ENCODE results near the gene LAMB4. TPM values are rescaled to one million over a fixed set of nuclear protein-coding genes. Genes with fewer than 3 reads are reported as not detected.

LAMB4 gene
- total and polyA plus RNA-seq, 2 donors from 2014 or later = 1.2 to 5.4 TPM

- TF ChIP-seq, protein P1, sequence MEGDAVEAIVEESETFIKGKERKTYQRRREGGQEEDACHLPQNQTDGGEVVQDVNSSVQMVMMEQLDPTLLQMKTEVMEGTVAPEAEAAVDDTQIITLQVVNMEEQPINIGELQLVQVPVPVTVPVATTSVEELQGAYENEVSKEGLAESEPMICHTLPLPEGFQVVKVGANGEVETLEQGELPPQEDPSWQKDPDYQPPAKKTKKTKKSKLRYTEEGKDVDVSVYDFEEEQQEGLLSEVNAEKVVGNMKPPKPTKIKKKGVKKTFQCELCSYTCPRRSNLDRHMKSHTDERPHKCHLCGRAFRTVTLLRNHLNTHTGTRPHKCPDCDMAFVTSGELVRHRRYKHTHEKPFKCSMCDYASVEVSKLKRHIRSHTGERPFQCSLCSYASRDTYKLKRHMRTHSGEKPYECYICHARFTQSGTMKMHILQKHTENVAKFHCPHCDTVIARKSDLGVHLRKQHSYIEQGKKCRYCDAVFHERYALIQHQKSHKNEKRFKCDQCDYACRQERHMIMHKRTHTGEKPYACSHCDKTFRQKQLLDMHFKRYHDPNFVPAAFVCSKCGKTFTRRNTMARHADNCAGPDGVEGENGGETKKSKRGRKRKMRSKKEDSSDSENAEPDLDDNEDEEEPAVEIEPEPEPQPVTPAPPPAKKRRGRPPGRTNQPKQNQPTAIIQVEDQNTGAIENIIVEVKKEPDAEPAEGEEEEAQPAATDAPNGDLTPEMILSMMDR (IDR thresholded peaks at IDR 0.05; ENCODE audit: borderline replicate concordance, extremely low read depth, insufficient read depth) = no peak
- Histone ChIP-seq H3K4me3 (ENCODE audit: low read length in 3 of 3) (no peak overlapping the region), H3K36me3 (ENCODE audit: control insufficient read depth in 2 of 3, insufficient read depth in 3 of 3, low read length in 3 of 3) (no peaks in the 10 kb centered on the region), H3K27ac (ENCODE audit: low read depth in 2 of 2, low read length in 2 of 2) (no peak overlapping the region), H3K4me1 (ENCODE audit: control insufficient read depth in 2 of 3, insufficient read depth in 2 of 3, low read depth in 1 of 3, low read length in 3 of 3) (peaks cover 7 to 17% (median 7%) of the 10 kb centered on the region in 3 donors), H3K27me3 (ENCODE audit: control insufficient read depth, insufficient read depth, low read length) (no peaks in the 10 kb centered on the region), H3K9me3 (ENCODE audit: control insufficient read depth in 2 of 3, insufficient read depth in 1 of 3, low read length in 3 of 3) (no peaks in the 10 kb centered on the region), H3K9ac (ENCODE audit: low read length in 3 of 3) (no peak overlapping the region)
- DNase-seq = no peak
- FAIRE-seq = no peak
- intact Hi-C loops (cut with DNase I) = no loop called here
Measured at GRCh38 chr7:108014215-108014614, 115.9 kb downstream of the LAMB4 start.

- no peak overlapping the region for H3K9ac ChIP-seq (ENCODE audit: low read length in 3 of 3)
- H3K4me1 ChIP-seq (ENCODE audit: control insufficient read depth in 2 of 3, insufficient read depth in 2 of 3, low read depth in 1 of 3, low read length in 3 of 3) = peaks cover 6 to 17% (median 7%) of the 10 kb centered on the region in 3 donors
- no peaks in the 10 kb centered on the region for H3K9me3 ChIP-seq (ENCODE audit: control insufficient read depth in 2 of 3, insufficient read depth in 1 of 3, low read length in 3 of 3)
- H3K36me3 ChIP-seq (ENCODE audit: control insufficient read depth in 2 of 3, insufficient read depth in 3 of 3, low read length in 3 of 3) = no peaks in the 10 kb centered on the region
- no peak overlapping the region for H3K27ac ChIP-seq (ENCODE audit: low read depth in 2 of 2, low read length in 2 of 2)
- H3K4me3 ChIP-seq (ENCODE audit: low read length in 3 of 3) = no peak overlapping the region
- DNase-seq (no peak), FAIRE-seq (no peak)
- TF ChIP-seq, protein P1 (IDR thresholded peaks at IDR 0.05; ENCODE audit: borderline replicate concordance, extremely low read depth, insufficient read depth) = no peak
- H3K27me3 ChIP-seq (ENCODE audit: control insufficient read depth, insufficient read depth, low read length) = no peaks in the 10 kb centered on the region
- intact Hi-C loops (cut with DNase I) = no loop called here
Measured at GRCh38 chr7:108012499-108013430, 117.4 kb downstream of the LAMB4 start.

DNA sequence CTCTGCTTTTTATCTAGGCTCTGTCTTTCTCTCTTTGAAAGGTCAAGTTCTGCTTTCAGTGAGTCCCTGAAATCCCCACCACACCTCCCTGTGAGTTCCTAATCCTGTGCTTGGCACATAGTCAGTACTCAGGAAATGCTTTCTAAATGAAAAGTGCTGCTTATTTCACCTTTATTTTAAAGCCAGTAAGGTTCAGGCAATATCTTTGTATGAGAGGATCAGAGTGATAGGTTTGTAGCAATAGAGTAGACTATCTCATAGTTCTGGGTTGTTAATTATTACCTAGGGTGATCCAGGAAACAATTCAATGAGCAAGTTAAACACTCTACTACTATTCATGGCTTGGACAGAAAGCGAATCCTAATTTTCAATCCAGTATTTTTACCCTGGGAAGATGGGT lies 119.8 kb downstream of the LAMB4 start:
- intact Hi-C loops (cut with DNase I) = no loop called here
- H3K36me3 ChIP-seq (ENCODE audit: control insufficient read depth in 2 of 3, insufficient read depth in 3 of 3, low read length in 3 of 3) = no peaks in the 10 kb centered on the region
- H3K4me1 ChIP-seq (ENCODE audit: control insufficient read depth in 2 of 3, insufficient read depth in 2 of 3, low read depth in 1 of 3, low read length in 3 of 3) = peaks cover 7 to 20% (median 11%) of the 10 kb centered on the region in 3 donors
- FAIRE-seq (no peak), DNase-seq (no peak)
- TF ChIP-seq, protein P1 (IDR thresholded peaks at IDR 0.05; ENCODE audit: borderline replicate concordance, extremely low read depth, insufficient read depth) = no peak
- no peaks in the 10 kb centered on the region for H3K9me3 ChIP-seq (ENCODE audit: control insufficient read depth in 2 of 3, insufficient read depth in 1 of 3, low read length in 3 of 3)
- H3K9ac ChIP-seq (ENCODE audit: low read length in 3 of 3) = no peak overlapping the region
- peak overlapping the region; percentile 45 to 54 for H3K27ac ChIP-seq (ENCODE audit: low read depth in 2 of 2, low read length in 2 of 2)
- H3K4me3 ChIP-seq (ENCODE audit: low read length in 3 of 3) = peak overlapping the region in 2 of 3 donors; percentile 7 to 29
- no peaks in the 10 kb centered on the region for H3K27me3 ChIP-seq (ENCODE audit: control insufficient read depth, insufficient read depth, low read length)
